GM12878 (cell line): ENCODE results near the gene NDST4.

Experiments
- CREB1 ChIP-seq: IDR thresholded peaks from 2 replicates; pipeline ENCODE4 v1.6.1; 2012; ENCODE audit warnings: low read depth, mild to moderate bottlenecking, inconsistent platforms
- EZH2 ChIP-seq: IDR thresholded peaks from 2 replicates; pipeline ENCODE4 v1.6.1; 2012; ENCODE audit warnings: low read depth, mild to moderate bottlenecking, control low read depth, inconsistent platforms, low read length, borderline replicate concordance; ENCODE audit not compliant: control insufficient read depth
- IKZF2 ChIP-seq, 2 experiments: fragments of 450-650 bp; IDR thresholded peaks; 2 replicates each; pipeline ENCODE4 v1.6.1; 2017; ENCODE audit warnings: mild to moderate bottlenecking in 2 of 2, moderate library complexity in 2 of 2
- POLR2AphosphoS5 ChIP-seq: IDR thresholded peaks from 2 replicates; pipeline ENCODE4 v1.6.1; 2011; ENCODE audit warnings: mild to moderate bottlenecking, low read length, inconsistent platforms
- RFX5 ChIP-seq: IDR thresholded peaks from 2 replicates; pipeline ENCODE4 v1.6.1; 2011; ENCODE audit warnings: low read depth, low read length, improper control_type of control experiment
- SREBF2 ChIP-seq: IDR thresholded peaks from 2 replicates; pipeline ENCODE4 v1.6.1; 2012; ENCODE audit warnings: mild to moderate bottlenecking, low read length
- YY1 ChIP-seq: IDR thresholded peaks from 2 replicates; pipeline ENCODE4 v1.6.1; 2011; ENCODE audit warnings: low read depth, mild to moderate bottlenecking, low read length
- TF ChIP-seq, protein P1 (sequence below): IDR thresholded peaks from 2 replicates; pipeline ENCODE4 v1.6.1; 2012; ENCODE audit warnings: mild to moderate bottlenecking, low read depth, low read length
- TF ChIP-seq, protein P2 (sequence below), 3 experiments: IDR thresholded peaks in 2 of 3; conservative IDR thresholded peaks in 1 of 3; 2 replicates each; pipeline ENCODE4 v1.5.1; 2011; ENCODE audit warnings: low read depth in 3 of 3, low read length in 3 of 3, mild to moderate bottlenecking in 3 of 3, control low read depth in 2 of 3, moderate library complexity in 2 of 3, inconsistent platforms in 1 of 3, mixed read lengths in 1 of 3; ENCODE audit not compliant: control insufficient read depth in 2 of 3, insufficient read depth in 1 of 3; ENCODE audit errors: extremely low read depth in 1 of 3

DNA sequence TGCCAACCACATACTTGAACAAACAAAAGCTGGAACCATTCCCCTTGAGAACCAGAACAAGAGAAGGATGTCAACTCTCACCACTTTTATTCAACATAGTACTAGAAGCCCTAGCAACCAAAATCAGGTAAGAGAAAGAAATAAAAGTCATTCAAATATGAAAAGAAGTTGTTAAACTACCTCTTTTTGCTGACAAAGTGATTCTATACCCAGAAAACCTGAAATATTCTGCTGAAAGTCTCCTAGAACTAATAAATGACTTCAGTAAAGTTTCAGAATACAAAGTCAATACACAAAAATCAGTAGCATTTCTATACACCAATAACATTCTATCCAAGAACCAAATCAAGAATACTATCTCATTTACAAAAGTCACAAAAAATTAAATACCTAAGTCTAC is 327.9 kb downstream of the NDST4 start:
- TF ChIP-seq, protein P1, sequence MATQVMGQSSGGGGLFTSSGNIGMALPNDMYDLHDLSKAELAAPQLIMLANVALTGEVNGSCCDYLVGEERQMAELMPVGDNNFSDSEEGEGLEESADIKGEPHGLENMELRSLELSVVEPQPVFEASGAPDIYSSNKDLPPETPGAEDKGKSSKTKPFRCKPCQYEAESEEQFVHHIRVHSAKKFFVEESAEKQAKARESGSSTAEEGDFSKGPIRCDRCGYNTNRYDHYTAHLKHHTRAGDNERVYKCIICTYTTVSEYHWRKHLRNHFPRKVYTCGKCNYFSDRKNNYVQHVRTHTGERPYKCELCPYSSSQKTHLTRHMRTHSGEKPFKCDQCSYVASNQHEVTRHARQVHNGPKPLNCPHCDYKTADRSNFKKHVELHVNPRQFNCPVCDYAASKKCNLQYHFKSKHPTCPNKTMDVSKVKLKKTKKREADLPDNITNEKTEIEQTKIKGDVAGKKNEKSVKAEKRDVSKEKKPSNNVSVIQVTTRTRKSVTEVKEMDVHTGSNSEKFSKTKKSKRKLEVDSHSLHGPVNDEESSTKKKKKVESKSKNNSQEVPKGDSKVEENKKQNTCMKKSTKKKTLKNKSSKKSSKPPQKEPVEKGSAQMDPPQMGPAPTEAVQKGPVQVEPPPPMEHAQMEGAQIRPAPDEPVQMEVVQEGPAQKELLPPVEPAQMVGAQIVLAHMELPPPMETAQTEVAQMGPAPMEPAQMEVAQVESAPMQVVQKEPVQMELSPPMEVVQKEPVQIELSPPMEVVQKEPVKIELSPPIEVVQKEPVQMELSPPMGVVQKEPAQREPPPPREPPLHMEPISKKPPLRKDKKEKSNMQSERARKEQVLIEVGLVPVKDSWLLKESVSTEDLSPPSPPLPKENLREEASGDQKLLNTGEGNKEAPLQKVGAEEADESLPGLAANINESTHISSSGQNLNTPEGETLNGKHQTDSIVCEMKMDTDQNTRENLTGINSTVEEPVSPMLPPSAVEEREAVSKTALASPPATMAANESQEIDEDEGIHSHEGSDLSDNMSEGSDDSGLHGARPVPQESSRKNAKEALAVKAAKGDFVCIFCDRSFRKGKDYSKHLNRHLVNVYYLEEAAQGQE, result no peak
- TF ChIP-seq CREB1 (no peak), SREBF2 (no peak), EZH2 (no peak), YY1 (no peak), POLR2AphosphoS5 (no peak), IKZF2 (IDR thresholded peaks at IDR 0.05) (no peak), RFX5 (no peak)
- TF ChIP-seq, protein P2, sequence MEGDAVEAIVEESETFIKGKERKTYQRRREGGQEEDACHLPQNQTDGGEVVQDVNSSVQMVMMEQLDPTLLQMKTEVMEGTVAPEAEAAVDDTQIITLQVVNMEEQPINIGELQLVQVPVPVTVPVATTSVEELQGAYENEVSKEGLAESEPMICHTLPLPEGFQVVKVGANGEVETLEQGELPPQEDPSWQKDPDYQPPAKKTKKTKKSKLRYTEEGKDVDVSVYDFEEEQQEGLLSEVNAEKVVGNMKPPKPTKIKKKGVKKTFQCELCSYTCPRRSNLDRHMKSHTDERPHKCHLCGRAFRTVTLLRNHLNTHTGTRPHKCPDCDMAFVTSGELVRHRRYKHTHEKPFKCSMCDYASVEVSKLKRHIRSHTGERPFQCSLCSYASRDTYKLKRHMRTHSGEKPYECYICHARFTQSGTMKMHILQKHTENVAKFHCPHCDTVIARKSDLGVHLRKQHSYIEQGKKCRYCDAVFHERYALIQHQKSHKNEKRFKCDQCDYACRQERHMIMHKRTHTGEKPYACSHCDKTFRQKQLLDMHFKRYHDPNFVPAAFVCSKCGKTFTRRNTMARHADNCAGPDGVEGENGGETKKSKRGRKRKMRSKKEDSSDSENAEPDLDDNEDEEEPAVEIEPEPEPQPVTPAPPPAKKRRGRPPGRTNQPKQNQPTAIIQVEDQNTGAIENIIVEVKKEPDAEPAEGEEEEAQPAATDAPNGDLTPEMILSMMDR (IDR thresholded peaks at IDR 0.05 in 2 of 3, conservative IDR thresholded peaks at IDR 0.05 in 1 of 3; ENCODE audit: control insufficient read depth in 2 of 3, extremely low read depth in 1 of 3, insufficient read depth in 1 of 3, low read depth in 3 of 3, low read length in 3 of 3), result no peak
